Midbrain (tissue), 1 donor: ENCODE results near the gene B4GALT4.
"Not testable (repeated sequence)": the region's sequence is repeated elsewhere in the genome, so short reads cannot be mapped to it uniquely, and the experiment has no call there.

Experiments
- DNase-seq: peaks from one replicate; lab custom pipeline; 2025; lab: John Stamatoyannopoulos, UW

Gene B4GALT4, protein sequence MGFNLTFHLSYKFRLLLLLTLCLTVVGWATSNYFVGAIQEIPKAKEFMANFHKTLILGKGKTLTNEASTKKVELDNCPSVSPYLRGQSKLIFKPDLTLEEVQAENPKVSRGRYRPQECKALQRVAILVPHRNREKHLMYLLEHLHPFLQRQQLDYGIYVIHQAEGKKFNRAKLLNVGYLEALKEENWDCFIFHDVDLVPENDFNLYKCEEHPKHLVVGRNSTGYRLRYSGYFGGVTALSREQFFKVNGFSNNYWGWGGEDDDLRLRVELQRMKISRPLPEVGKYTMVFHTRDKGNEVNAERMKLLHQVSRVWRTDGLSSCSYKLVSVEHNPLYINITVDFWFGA

DNA sequence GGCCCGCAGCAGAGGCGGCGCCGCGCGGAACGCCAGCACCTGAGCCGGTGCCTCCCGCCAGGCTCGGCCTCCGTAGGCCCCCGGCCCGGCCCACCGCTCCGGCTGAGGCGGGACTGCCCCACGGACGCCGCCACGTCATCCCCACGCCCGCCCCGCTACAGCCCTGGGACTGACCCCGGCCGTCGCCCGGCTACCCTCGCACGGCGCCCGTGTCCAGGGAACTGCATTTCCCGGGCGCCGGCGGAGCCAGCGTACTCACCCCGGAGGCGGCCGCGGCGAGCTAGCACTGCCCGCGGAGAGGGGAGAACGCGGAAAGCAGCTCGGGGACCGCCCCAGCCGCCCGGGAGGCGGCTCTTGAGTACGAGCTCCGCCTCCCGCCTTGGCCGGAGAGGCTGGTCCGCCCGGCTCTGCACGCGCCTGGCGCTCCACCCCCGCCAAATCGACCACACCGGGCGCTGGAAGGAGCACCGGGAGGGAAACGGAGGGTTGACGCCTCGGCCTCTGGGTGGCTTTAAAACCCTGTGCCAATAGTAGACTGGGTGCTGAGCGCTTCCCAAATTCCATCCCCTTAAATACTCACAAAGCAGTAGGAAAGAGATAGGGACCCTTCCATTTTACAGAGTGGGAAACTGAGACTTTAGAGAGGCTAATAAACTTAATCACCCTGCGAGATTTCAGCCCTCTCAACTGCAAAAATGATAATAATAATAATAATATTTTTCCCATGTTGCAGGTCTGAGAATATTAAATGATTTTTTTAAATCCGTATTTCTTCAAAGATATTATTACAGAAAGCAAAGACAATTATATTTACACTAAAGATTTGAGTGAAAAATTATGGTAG, at the start of gene B4GALT4:
Gene B4GALT4 (minus strand): TSS at position 288 of the 844 bp plus-strand sequence. CDS start 10,779 bp downstream, outside the sequence.
- peak; percentile 78 for DNase-seq

DNA sequence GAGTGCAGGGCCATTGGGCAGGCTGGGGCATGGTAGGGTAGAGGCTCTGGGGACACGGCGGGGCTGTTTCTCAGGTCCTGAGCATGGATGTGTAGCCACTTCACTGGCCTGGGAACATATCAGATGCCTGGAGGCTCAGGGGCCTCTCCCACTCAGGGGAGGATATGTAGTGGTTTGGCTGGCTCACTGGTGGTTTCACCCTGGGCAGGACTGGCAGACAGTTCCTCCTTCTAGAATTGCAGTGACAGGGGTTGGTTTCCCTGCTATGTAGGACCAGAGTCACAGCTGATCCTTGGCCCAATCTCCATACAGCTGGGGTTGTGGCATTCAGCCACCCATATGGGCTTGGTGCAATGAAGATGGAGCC, 48.7 kb upstream of the B4GALT4 start:
- DNase-seq, result no peak

DNA sequence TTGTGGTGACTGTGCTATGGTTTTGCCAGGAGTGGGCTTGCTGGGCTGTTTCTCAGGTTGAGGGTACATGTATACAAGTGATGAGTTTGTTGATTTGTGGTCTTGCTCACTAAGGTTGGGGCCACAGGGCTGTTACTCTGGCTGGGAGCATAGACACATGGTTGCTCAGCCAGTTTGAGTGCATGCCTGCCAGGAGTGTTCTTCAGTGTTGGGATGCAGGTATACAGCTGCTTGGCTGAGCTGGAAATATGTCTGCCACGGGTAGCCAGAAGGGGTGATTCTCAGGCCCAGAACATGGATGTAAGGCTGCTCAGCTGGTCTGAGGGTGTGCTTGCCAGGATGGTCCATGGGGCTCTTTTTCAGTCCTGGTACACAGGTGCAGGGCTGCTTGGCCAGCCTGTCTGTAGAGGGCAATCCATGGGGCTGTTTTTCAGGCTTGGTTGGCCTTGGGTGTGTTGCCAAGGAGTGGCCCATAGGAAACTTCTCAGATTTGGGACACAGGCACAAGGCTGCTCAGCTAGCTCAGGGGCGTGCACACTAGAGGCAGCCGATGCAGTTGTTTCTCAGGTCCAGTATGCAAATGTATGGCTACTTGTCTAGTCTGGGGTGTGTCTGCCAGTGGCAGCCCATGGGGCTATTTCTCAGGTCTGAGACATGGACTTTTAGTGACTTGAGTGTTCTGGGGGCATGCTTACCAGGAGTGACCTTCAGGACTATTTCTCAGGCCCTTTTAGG, 48.2 kb upstream of the B4GALT4 start:
- no peak for DNase-seq

DNA sequence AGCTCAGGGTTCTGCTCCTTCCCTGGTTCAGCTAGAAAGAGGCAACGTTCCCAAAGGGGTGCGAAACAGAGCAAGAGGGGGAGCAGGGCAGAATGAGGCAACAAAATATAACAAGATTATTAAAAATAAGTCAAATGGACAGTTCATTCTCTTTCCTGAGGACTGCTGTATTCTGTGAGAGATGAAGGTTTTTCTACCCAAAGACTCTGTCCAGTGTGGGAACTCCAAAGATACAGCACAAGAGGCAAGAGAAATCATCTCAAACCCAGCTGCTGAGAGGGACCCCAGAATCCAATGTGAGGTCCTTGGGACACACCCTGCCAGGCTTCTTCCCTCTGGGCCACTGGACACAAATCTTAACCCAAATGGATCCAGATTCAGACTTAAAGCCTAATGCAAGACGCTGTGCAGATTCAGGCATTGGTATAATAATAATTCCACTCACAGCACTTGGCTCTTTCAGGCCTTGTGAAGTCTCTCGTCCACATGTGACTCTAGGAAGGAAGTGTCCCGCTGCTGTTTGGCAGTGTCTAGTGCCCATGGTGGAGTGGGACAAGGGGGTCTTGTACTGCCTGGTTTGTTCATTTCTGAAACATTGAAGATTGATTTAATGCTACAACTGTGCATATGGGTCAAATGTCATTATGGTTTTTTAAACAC, 39.0 kb upstream of the B4GALT4 start:
- peak; percentile 37 for DNase-seq

DNA sequence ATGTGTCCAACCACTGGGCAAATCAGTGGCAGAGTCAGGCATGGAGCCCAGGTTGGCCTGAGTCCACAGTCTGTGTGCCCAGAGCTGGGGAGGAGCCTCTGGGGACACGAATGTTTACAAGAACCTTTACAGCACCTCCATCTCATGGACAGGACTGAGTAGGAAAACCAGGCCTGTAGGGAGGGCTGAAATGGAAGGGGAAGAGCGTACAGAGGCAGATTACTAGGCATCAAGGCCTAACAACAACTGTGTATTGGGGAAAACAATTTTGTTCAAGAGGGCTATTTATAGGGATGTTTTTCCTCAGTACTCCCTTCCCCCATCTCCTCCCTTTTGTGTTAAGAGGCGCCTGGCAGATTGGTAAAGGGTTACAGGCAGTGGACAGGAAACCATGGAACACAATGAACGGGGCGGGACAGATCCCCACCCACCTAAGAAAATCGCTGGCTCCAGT, 38.5 kb upstream of the B4GALT4 start:
- DNase-seq, result peak; percentile 58

DNA sequence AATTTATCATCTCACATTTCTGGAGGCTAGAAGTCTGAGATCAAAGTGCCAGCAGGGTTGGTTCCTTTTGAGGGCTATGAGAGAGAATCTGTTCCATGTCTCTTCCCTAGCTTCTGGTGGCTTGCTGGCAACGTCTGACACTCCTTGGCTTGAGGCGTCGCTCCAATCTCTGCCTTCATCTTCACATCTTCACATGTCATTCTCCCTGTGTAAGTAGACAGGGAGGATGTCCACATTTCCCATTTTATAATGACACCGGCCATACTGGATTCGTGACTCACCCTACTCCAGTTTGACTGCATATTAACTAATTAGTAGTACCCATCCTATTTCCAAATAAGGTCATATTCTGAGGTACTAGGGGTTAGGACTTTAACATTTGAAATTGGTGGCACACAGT, 36.0 kb upstream of the B4GALT4 start:
- no peak for DNase-seq

DNA sequence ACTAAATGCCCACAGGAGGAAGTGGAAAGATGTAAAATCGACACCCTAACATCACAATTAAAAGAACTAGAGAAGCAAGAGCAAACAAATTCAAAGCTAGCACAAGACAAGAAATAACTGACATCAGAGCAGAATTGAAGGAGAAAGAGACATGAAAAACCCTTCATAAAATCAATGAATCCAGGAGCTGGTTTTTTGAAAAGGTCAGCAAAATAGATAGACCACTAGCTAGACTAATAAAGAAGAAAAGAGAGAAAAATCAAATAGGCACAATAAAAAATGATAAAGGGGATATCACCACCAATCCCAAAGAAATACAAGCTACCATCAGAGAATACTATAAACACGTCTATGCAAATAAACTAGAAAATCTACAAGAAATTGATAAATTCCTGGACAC, 29.5 kb upstream of the B4GALT4 start:
- not testable (repeated sequence) for DNase-seq

DNA sequence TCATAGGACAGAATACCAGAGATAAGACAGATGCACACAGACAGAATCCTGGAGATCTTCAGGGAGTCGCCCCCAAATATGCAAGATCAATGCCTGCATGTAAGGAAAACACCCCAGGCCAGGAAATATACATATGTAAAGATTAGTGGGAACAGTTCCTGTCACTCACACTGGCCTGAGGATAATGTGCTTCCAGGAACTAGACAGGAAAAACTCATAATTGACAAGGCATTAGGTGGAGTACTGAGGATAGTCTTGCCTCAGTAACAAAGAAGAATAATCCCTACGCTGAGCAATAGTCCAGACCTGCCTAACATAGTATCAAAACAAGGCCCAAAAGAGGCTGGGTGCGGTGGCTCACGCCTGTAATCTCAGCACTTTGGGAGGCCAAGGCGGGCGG, 20.4 kb upstream of the B4GALT4 start:
- no peak for DNase-seq

DNA sequence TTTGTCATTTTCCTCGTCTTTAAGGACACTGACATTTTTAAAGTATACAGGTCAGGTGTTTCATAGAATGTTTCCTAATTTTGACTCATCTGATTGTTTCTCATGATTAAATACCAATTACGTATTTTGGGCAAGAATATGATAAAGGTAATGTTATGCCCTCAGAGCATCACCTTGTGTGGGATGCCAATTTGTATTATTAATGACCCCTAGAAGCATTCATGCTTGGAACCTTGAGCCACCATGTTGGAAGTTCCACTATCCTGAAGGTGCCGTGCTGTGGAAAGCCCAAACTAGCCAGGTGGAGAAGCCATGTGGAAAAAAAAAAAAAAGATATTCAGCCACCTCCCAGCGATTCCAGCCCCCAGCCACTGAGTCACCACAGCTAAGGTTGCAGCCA, 19.1 kb upstream of the B4GALT4 start:
- DNase-seq, result no peak

DNA sequence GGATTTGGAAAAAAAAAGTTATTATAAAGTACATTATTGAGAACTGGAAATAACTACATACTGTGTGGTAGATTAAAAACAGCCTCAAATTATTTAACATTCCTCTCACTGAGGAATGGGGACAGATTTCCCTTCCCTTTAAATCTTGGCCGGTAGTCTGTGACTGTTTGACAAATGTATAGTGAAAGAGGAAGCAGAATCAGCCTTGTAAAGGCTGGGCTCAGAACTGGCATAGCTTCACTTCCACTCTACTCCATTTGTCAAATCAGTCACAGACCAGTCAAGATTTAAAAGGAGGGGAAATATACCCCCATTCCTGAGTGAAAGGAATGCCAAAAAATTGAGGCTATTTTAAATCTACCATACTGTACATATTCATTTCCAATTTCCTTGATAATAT, 18.2 kb upstream of the B4GALT4 start:
- DNase-seq, result peak; percentile 15

DNA sequence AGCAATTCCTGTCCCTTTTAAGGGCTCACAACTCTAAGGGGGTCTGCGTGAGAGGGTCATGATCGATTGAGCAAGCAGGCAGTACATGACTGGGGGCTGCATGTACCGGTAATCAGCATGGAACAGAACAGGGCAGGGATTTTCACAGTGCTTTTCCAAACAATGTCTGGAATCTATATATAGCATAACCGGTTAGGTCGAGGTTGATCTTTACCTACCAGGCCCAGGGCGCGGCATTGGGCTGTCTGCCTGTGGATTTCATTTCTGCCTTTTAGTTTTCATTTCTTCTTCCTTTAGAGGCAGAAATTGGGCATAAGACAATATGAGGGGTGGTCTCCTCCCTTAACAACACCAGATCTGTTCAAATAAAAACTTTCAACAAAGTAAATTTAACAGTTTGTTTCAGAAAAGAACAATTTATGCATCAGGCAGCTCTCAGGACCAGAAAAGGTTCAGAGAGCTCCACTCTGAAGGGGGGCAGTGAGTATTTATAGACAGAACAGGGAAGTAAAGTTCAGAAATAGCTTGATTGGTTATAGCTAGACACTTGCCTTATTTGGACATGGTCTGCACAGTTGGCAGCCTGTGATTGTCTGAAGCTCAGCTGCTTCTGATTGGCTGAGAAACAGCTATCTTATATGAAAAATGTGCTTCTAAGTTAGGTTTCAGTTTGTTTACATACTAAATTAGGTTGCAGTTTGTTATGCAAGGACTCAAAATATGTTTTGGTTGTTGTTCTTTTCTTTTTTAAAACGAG, 17.2 kb upstream of the B4GALT4 start:
- no peak for DNase-seq

DNA sequence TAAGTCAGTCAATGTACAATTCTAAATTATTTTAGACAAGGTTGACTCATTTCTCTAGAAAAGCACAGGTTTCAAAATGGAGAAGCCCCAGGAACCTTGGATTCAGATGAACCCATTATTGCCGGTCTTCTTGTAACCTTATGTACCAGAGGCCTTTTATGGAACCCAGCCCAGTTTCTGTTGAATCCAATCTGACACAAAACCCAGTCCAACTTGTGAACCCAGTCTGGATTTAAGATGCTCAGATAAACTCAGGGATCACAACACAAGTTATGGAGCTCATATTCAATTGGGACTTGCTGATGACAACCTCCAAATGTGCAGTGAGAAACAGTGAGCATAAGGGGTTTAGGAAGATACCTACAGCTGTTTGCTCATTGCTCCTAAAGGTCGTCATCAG, 16.4 kb upstream of the B4GALT4 start:
- DNase-seq, result no peak

DNA sequence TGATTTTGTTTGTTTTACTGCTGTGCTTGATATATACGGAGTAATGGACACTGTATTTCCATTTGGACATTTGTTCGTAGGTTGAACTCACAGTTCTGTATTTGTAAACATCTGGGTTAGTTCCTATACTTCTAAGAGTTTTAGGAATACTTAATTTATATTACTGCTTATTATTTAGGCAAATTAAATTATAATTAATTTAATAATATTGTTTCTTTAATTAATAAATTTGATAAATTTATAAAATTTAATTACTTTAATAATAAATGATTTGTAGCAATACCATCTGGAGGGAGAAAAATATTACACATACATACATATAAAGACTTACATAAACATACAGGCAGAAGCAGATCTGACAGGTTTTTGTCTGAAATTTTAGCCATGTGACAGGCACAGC, 14.5 kb upstream of the B4GALT4 start:
- DNase-seq, result no peak

DNA sequence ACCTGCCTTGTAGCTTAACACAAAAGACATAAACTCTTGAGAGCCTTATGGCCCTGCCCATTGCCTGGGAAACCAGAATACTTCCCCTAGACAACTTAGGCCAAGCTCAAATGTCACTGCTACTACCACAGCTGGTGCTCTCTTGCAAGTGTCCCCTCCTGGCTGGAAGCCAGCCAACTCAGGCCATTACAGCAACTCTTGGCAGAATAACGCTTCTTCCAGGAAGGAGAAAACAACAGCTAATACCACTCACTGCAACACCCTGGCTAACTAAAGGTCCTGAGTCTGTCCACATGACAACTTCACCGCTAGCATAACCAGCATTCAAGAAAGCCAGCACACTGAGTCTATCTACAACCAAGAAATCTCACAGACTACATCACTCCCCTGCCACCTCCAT, 5.1 kb upstream of the B4GALT4 start:
- DNase-seq, result no peak

DNA sequence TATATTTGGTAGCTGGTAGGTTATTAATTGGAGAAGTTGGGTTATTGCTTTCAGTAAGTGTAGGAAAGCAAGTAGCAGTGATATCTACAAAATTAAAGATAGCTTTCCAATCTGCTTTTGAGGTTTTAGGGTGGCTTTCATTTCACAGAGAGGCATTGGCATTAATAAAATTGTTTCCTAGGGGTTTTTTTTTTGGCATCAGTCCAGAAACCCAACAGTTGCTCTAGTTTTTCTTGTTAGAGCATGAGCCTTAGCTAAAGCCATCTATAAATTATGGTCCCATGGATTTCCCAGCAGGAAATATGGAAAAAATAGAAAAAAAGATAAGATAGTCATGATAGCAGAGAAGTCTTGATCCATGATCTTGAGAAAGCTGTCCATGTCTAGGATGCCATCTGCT, 3.0 kb upstream of the B4GALT4 start:
- no peak for DNase-seq

DNA sequence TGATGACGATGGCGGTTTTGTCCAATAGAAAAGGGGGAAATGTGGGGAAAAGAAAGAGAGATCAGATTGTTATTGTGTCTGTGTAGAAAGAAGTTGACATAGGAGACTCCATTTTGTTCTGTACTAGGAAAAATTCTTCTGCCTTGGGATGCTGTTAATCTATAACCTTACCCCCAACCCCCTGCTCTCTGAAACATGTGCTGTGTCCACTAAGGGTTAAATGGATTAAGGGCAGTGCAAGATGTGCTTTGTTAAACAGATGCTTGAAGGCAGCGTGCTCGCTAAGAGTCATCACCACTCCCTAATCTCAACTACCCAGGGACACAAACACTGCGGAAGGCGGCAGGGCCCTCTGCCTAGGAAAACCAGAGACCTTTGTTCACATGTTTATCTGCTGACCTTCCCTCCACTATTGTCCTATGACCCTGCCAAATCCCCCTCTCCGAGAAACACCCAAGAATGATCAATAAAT, 2.4 kb upstream of the B4GALT4 start:
- DNase-seq, result not testable (repeated sequence)

DNA sequence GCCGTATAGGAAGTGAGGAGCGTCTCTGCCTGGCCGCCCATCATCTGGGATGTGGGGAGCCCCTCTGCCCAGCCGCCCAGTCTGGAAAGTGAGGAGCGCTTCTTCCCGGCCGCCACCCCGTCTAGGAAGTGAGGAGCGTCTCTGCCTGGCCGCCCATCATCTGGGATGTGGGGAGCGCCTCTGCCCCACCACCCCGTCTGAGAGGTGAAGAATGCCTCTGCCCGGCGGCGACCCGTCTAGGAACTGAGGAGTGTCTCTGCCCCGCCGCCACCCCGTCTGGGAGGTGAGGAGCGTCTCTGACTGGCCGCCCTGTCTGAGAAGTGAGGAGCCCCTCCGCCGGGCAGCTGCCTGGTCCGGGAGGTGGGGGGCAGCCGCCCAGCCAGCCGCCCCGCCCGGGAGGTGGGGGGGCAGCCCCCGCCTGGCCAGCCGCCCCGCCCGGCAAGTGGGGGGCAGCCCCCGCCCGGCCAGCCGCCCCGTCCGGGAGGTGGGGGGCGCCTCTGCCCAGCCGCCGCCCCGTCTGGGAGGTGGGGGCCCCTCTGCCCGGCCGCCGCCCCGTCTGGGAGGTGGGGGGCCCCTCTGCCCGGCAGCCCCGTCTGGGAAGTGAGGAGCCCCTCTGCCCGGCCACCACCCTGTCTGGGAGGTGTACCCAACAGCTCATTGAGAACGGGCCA, 1.8 kb upstream of the B4GALT4 start:
- not testable (repeated sequence) for DNase-seq

DNA sequence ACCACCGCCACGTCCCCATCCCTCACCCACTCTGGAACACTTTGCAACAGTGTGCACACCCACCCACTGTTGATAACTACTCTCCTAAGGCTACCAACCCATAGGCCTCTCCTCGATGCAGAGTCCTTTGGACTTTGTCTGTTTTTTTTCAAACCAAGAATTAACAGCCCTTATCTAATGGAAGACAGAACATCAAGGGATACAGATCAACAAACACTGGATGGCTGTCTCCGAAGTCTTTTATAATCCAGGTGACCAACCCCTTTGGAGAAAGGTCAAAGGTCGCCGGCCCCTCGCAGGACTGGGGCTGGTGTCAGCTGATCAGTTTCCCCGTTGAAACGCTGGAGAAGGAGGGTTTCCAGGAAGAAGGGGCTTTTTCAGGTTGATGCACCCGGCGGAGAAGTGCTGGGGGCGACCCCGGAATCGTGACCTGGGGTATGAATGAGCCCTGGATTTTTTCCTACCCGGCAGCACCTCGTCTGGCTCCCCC, 532 bp downstream of the B4GALT4 start:
- DNase-seq, result peak; percentile 53

DNA sequence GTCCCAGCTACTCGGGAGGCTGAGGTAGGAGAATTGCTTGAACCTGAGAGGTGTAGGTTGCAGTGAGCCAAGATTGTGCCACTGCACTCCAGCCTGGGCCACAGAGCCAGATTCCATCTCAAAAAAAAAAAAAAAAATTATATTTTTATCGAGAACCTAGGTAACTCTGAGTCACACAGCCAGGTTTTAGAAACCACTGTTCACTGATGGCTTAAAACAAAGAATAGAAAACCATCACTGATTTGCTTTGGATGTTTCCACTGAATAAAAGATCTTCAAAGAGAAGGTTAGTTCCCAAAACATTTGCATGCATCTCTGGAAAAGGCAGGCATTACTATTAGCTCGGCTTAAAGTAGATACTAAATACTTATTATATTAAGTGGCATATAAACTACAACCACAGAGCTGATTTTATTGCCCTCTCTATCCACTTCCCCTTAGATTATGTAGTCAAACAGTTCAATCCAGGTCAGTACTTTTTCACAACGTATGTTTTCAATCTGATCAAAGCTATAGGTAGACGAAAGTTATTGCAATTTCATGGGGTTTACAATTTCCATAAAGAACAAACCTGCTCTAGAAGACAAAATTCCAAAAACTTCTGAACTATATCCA, 1.4 kb downstream of the B4GALT4 start:
- peak; percentile 10 for DNase-seq

DNA sequence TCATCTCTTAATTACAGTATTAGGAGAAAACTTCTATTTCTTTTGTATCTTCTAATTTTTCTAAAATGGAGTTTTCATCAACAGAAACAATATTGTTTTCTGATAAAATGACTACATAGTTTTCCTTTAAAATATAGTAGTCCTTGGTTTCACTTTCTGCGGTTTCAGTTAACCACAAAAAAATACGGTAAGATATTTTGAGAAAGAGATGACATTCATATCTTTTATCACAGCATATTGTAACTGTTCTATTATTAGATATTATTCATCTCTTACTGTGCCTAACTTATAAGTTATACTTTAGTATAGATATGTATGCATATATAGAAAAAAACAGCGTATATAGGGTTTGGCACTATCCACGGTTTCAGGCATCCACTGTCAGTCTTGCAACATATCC, 2.3 kb downstream of the B4GALT4 start:
- no peak for DNase-seq
